Epithelial cell of esophagus (primary cell): Measurements from ENCODE around the gene KRTAP6-2.

ENCODE experiments used
- DNase-seq: peaks from one replicate; pipeline ENCODE4 v3.0.0; 2010; ENCODE audit warnings: low read depth
- H3K4me3 ChIP-seq: 2 replicates; pipeline ENCODE4 v1.5.1; 2011; ENCODE audit warnings: mild to moderate bottlenecking, low read length, control low read depth
- TF ChIP-seq, protein P1 (sequence below): IDR thresholded peaks from 2 replicates; pipeline ENCODE4 v1.5.1; 2011; ENCODE audit warnings: low read depth, mild to moderate bottlenecking, low read length, control low read depth, inconsistent platforms; ENCODE audit not compliant: insufficient read depth; ENCODE audit errors: missing control alignments

Gene KRTAP6-2

DNA sequence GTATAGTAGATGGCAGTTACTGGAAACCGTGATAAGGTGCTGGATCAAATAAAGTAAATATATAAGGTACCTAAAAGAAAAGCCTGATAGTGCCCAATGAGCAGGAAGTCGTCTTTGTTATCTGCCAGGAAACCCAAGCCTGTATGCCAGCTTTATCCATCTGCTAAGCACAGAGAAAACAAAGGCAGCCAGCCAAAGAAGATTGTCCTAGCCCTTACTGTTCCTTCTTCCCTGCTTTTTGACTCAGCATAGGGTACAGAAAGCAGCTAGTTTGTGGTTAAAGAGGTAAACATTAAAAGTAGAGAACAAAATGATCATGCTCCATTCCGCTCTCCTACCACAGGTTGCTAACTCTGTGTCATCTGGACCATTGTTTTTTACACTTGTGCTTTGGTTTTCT, 18.6 kb downstream of the KRTAP6-2 start:
- TF ChIP-seq, protein P1, sequence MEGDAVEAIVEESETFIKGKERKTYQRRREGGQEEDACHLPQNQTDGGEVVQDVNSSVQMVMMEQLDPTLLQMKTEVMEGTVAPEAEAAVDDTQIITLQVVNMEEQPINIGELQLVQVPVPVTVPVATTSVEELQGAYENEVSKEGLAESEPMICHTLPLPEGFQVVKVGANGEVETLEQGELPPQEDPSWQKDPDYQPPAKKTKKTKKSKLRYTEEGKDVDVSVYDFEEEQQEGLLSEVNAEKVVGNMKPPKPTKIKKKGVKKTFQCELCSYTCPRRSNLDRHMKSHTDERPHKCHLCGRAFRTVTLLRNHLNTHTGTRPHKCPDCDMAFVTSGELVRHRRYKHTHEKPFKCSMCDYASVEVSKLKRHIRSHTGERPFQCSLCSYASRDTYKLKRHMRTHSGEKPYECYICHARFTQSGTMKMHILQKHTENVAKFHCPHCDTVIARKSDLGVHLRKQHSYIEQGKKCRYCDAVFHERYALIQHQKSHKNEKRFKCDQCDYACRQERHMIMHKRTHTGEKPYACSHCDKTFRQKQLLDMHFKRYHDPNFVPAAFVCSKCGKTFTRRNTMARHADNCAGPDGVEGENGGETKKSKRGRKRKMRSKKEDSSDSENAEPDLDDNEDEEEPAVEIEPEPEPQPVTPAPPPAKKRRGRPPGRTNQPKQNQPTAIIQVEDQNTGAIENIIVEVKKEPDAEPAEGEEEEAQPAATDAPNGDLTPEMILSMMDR, result no peak
- DNase-seq, result no peak
- no peak overlapping the region for H3K4me3 ChIP-seq

GRCh38 chr21:30579346-30579745, 19.4 kb downstream of the KRTAP6-2 start:
- TF ChIP-seq, protein P1, result no peak
- no peak overlapping the region for H3K4me3 ChIP-seq
- no peak for DNase-seq

- TF ChIP-seq, protein P1, result no peak
- DNase-seq, result peak; percentile 1
- no peak overlapping the region for H3K4me3 ChIP-seq
These were observed 20.9 kb downstream of the KRTAP6-2 start for GRCh38 chr21:30577766-30578165.

- no peak overlapping the region for H3K4me3 ChIP-seq
- DNase-seq, result no peak
- TF ChIP-seq, protein P1, result no peak
These were observed 31.1 kb downstream of the KRTAP6-2 start for GRCh38 chr21:30567617-30568016.

DNA sequence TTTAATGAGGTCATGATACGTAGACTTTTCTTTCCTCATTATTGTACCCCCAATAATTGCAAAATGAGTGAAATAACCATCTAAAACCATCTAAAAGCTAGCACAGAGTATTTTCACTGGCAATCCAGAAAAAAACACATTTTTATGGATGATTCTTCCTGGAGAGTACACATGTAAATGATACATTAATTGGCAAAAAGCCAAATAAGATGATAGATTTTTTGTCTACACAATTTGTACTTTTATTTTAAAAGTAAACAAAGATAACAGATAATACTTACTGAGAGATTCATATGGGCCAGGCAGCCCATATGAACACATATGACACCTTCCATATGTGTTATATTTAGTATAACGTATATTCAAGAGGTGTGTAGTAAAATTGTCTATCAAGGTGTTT, 35.1 kb downstream of the KRTAP6-2 start:
- H3K4me3 ChIP-seq, result no peak overlapping the region
- DNase-seq, result no peak
- TF ChIP-seq, protein P1, result no peak

GRCh38 chr21:30563072-30563471, 35.6 kb downstream of the KRTAP6-2 start:
- H3K4me3 ChIP-seq, result no peak overlapping the region
- TF ChIP-seq, protein P1, result no peak
- no peak for DNase-seq

DNA sequence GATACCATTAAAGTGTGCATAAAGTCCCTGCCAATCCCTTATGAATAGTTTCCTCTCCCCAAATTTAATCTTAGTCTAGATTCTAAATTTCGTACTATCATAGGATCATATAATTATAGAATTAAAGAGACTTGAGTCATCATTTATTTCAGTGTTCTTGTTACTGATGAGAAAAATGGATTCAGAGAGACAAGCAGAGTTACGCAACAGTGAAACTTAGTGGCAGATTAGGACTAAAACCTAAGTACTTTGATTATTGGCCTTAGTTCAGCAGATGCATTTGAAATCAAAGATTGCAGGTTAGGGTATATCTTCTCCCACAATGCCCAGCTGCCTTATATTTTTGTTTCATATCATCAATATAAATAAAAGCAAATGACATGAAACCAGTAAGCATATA, 36.7 kb downstream of the KRTAP6-2 start:
- no peak for DNase-seq
- TF ChIP-seq, protein P1, result no peak
- no peak overlapping the region for H3K4me3 ChIP-seq
